H9 (cell line): ENCODE measurements around the gene THEMIS. TPM values are rescaled to one million over a fixed set of nuclear protein-coding genes. Genes with fewer than 3 reads are reported as not detected.

ENCODE experiments used
- DNase-seq: peaks from one replicate; pipeline ENCODE4 v3.0.0-alpha.2; 2017
- H2AFZ ChIP-seq: one replicate; pipeline ENCODE4 v1.6.1; 2013; ENCODE audit warnings: mild to moderate bottlenecking, low read length, control low read depth, moderate library complexity
- H2AK5ac ChIP-seq: 2 replicates; pipeline ENCODE4 v1.6.1; 2013; ENCODE audit warnings: low read length, control low read depth, mixed read lengths; ENCODE audit not compliant: insufficient read length
- H2BK120ac ChIP-seq: one replicate; pipeline ENCODE4 v1.6.1; 2013; ENCODE audit warnings: low read depth, mild to moderate bottlenecking, low read length, control low read depth, inconsistent platforms; ENCODE audit not compliant: poor library complexity, severe bottlenecking
- H2BK12ac ChIP-seq: 2 replicates; pipeline ENCODE4 v1.6.1; 2013; ENCODE audit warnings: low read length, control low read depth, mixed read lengths, low read depth; ENCODE audit not compliant: insufficient read length
- H2BK15ac ChIP-seq: 2 replicates; pipeline ENCODE4 v1.6.1; 2013; ENCODE audit warnings: low read depth, low read length, control low read depth
- H2BK20ac ChIP-seq: one replicate; pipeline ENCODE4 v1.6.1; 2013; ENCODE audit warnings: low read depth, mild to moderate bottlenecking, low read length, control low read depth, inconsistent platforms; ENCODE audit not compliant: poor library complexity, severe bottlenecking
- H2BK5ac ChIP-seq: 2 replicates; pipeline ENCODE4 v1.6.1; 2013; ENCODE audit warnings: low read length, control low read depth, mixed read lengths; ENCODE audit not compliant: insufficient read length
- H3K14ac ChIP-seq: 2 replicates; pipeline ENCODE4 v1.6.1; 2013; ENCODE audit warnings: low read length, control low read depth; ENCODE audit not compliant: insufficient read depth
- H3K18ac ChIP-seq: 2 replicates; pipeline ENCODE4 v1.6.1; 2013; ENCODE audit warnings: low read depth, mild to moderate bottlenecking, mixed read lengths, low read length, control low read depth; ENCODE audit not compliant: insufficient read length
- H3K23ac ChIP-seq: 2 replicates; pipeline ENCODE4 v1.6.1; 2013; ENCODE audit warnings: low read length, control low read depth, mixed read lengths, low read depth; ENCODE audit not compliant: insufficient read length
- H3K23me2 ChIP-seq: 2 replicates; pipeline ENCODE4 v1.6.1; 2013; ENCODE audit warnings: low read depth, mild to moderate bottlenecking, mixed read lengths, low read length, control low read depth; ENCODE audit not compliant: insufficient read length, poor library complexity, severe bottlenecking
- H3K27ac ChIP-seq: 2 replicates; pipeline ENCODE4 v1.5.1; 2013; ENCODE audit warnings: low read length, control low read depth, mixed read lengths, low read depth; ENCODE audit not compliant: insufficient read length
- H3K27me3 ChIP-seq: 2 replicates; pipeline ENCODE4 v1.6.1; 2013; ENCODE audit warnings: low read length, control low read depth, inconsistent platforms; ENCODE audit not compliant: insufficient read depth
- H3K4ac ChIP-seq: 2 replicates; pipeline ENCODE4 v1.6.1; 2013; ENCODE audit warnings: low read depth, mild to moderate bottlenecking, control low read depth, inconsistent platforms, low read length, moderate library complexity
- H3K4me1 ChIP-seq: 2 replicates; pipeline ENCODE4 v1.6.1; 2013; ENCODE audit warnings: low read length, control low read depth, inconsistent platforms; ENCODE audit not compliant: insufficient read depth
- H3K4me2 ChIP-seq: 2 replicates; pipeline ENCODE4 v1.6.1; 2013; ENCODE audit warnings: low read length, control low read depth, mixed read lengths; ENCODE audit not compliant: insufficient read length, insufficient read depth
- H3K56ac ChIP-seq: 2 replicates; pipeline ENCODE4 v1.6.1; 2013; ENCODE audit warnings: low read depth, mild to moderate bottlenecking, mixed read lengths, low read length, control low read depth; ENCODE audit not compliant: insufficient read length
- H3K79me1 ChIP-seq: 2 replicates; pipeline ENCODE4 v1.6.1; 2013; ENCODE audit warnings: low read depth, mild to moderate bottlenecking, moderate library complexity, low read length, control low read depth, inconsistent platforms; ENCODE audit not compliant: insufficient read depth, poor library complexity, severe bottlenecking
- H3K79me2 ChIP-seq: 2 replicates; pipeline ENCODE4 v1.6.1; 2013; ENCODE audit warnings: low read length, control low read depth, inconsistent platforms; ENCODE audit not compliant: insufficient read depth
- H3K9ac ChIP-seq: 2 replicates; pipeline ENCODE4 v1.6.1; 2013; ENCODE audit warnings: low read length, control low read depth, mixed read lengths; ENCODE audit not compliant: insufficient read length; ENCODE audit errors: extremely low read depth
- H3K9me3 ChIP-seq: one replicate; pipeline ENCODE4 v1.6.1; 2013; ENCODE audit warnings: low read depth, low read length, inconsistent platforms; ENCODE audit not compliant: control insufficient read depth
- H3T11ph ChIP-seq: one replicate; pipeline ENCODE4 v1.6.1; 2013; ENCODE audit warnings: mild to moderate bottlenecking, low read length, control low read depth, inconsistent platforms
- H4K20me1 ChIP-seq: one replicate; pipeline ENCODE4 v1.6.1; 2013; ENCODE audit not compliant: control insufficient read depth, insufficient read length, insufficient read depth
- H4K5ac ChIP-seq: 2 replicates; pipeline ENCODE4 v1.6.1; 2013; ENCODE audit warnings: low read depth, mild to moderate bottlenecking, mixed read lengths, low read length, control low read depth; ENCODE audit not compliant: insufficient read length
- H4K8ac ChIP-seq: replicated peaks from 2 replicates; pipeline ENCODE4 v1.6.1; 2013; ENCODE audit warnings: low read length, control low read depth, mixed read lengths, low read depth; ENCODE audit not compliant: insufficient read length
- H4K91ac ChIP-seq: 2 replicates; pipeline ENCODE4 v1.6.1; 2013; ENCODE audit warnings: low read depth, mild to moderate bottlenecking, moderate library complexity, mixed read lengths, low read length, control low read depth; ENCODE audit not compliant: insufficient read length
- H3K27ac Mint-ChIP-seq, 3 experiments: 2 replicates in 2 of 3; 3 replicates in 1 of 3; pipeline ENCODE4 v1.8.0; 2020 to 2021; ENCODE audit warnings: mixed read lengths in 3 of 3, mild to moderate bottlenecking in 1 of 3, moderate library complexity in 1 of 3
- H3K27me3 Mint-ChIP-seq: 2 replicates; pipeline ENCODE4 v1.8.0; 2021; ENCODE audit warnings: low read depth, mild to moderate bottlenecking, moderate library complexity, mixed read lengths
- H3K36me3 Mint-ChIP-seq, 3 experiments: 2 replicates in 2 of 3; 3 replicates in 1 of 3; pipeline ENCODE4 v1.8.0; 2020 to 2021; ENCODE audit warnings: low read depth in 3 of 3, mixed read lengths in 3 of 3; ENCODE audit not compliant: insufficient read depth in 1 of 3
- H3K4me1 Mint-ChIP-seq, 2 experiments: 2 replicates each; pipeline ENCODE4 v1.8.0; 2020; ENCODE audit warnings: mixed read lengths in 2 of 2
- H3K4me3 Mint-ChIP-seq, 2 experiments: 2 replicates in 1 of 2; 3 replicates in 1 of 2; pipeline ENCODE4 v1.8.0; 2020 to 2021; ENCODE audit warnings: mild to moderate bottlenecking in 2 of 2, mixed read lengths in 2 of 2, moderate library complexity in 1 of 2
- H3K9me3 Mint-ChIP-seq, 2 experiments: 2 replicates in 1 of 2; 3 replicates in 1 of 2; pipeline ENCODE4 v1.8.0; 2020; ENCODE audit warnings: mild to moderate bottlenecking in 2 of 2, mixed read lengths in 2 of 2, moderate library complexity in 1 of 2
- WGBS: extraction: QIAGEN DNeasy Blood & Tissue Kit; methylation state at CpG from one replicate; pipeline ENCODE4 v1.1.7; 2013; ENCODE audit warnings: missing lambda C conversion rate, low lambda C conversion rate, mixed read lengths; ENCODE audit not compliant: insufficient read length; ENCODE audit errors: extremely low coverage; 5-methylcytosine and 5-hydroxymethylcytosine counted together
- total RNA-seq: library from RNA; stranded (reverse); gene quantifications from 2 replicates; pipeline ENCODE4 v1.2.1, GENCODE V29; 2021
- TF ChIP-seq, protein P1 (sequence below): fragments of 200-600 bp; sonication (generic); conservative IDR thresholded peaks from 3 replicates; pipeline ENCODE4 v1.8.0; 2021; ENCODE audit warnings: antibody characterized with exemption, mild to moderate bottlenecking

Gene THEMIS
- total RNA-seq, 1 experiment from 2014 or later, result not detected

DNA sequence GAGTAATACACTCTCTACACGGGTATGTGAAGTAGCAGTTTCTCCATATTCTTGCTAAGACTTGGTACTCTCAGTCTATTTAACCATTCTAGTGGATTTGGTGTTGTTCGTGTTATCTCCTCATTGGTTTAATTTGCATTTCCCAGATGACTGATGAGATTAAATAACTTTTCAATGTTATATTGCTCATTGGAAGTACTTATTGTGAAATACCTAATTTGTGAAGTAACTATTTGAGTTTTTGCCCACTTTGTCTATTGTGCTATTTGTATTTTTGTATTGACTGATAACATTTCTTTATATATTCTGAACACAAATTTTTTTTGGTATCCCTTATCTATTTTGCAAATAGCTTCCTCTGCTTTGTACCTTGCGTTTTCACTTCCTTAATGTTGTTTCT lies 167.9 kb downstream of the THEMIS start:
- Histone ChIP-seq H4K91ac (no peak overlapping the region), H2AFZ (no peak overlapping the region), H3K9ac (no peak overlapping the region), H3K4ac (no peak overlapping the region), H3K4me1 (no peaks in the 10 kb centered on the region), H3K27ac (no peak overlapping the region), H4K20me1 (no peaks in the 10 kb centered on the region), H3K18ac (no peak overlapping the region), H2BK5ac (no peak overlapping the region), H2BK20ac (no peak overlapping the region), H3K27me3 (no peaks in the 10 kb centered on the region), H3T11ph (no peak overlapping the region), H4K8ac (no peak overlapping the region), H3K9me3 (no peaks in the 10 kb centered on the region), H2AK5ac (no peak overlapping the region), H3K14ac (no peak overlapping the region), H3K4me2 (no peak overlapping the region), H4K5ac (no peak overlapping the region), H3K23me2 (no peaks in the 10 kb centered on the region), H2BK12ac (no peak overlapping the region), H3K23ac (no peak overlapping the region), H3K56ac (no peak overlapping the region), H2BK15ac (no peak overlapping the region), H3K79me1 (no peaks in the 10 kb centered on the region), H3K79me2 (no peaks in the 10 kb centered on the region), H2BK120ac (no peak overlapping the region)
- H3K36me3 Mint-ChIP-seq, result no peaks in the 10 kb centered on the region
- DNase-seq, result no peak
- TF ChIP-seq, protein P1, sequence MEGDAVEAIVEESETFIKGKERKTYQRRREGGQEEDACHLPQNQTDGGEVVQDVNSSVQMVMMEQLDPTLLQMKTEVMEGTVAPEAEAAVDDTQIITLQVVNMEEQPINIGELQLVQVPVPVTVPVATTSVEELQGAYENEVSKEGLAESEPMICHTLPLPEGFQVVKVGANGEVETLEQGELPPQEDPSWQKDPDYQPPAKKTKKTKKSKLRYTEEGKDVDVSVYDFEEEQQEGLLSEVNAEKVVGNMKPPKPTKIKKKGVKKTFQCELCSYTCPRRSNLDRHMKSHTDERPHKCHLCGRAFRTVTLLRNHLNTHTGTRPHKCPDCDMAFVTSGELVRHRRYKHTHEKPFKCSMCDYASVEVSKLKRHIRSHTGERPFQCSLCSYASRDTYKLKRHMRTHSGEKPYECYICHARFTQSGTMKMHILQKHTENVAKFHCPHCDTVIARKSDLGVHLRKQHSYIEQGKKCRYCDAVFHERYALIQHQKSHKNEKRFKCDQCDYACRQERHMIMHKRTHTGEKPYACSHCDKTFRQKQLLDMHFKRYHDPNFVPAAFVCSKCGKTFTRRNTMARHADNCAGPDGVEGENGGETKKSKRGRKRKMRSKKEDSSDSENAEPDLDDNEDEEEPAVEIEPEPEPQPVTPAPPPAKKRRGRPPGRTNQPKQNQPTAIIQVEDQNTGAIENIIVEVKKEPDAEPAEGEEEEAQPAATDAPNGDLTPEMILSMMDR, result no peak
- H3K4me3 Mint-ChIP-seq, result no peak overlapping the region
- no CpG with 5 or more reads among the region's 3 CpGs for WGBS
- H3K4me1 Mint-ChIP-seq, result peaks cover 3 to 4% of the 10 kb centered on the region in 2 experiments; a peak in 2 of 4 replicates
- H3K9me3 Mint-ChIP-seq, result no peaks in the 10 kb centered on the region
- no peak overlapping the region for H3K27ac Mint-ChIP-seq
- no peaks in the 10 kb centered on the region for H3K27me3 Mint-ChIP-seq
